GM12878 (cell line): ENCODE measurements around the gene CLPTM1.

ENCODE experiments used
- CTCF ChIP-seq, 3 experiments: IDR thresholded peaks in 2 of 3; conservative IDR thresholded peaks in 1 of 3; 2 replicates each; pipeline ENCODE4 v1.5.1; 2011; ENCODE audit warnings: low read depth in 3 of 3, low read length in 3 of 3, mild to moderate bottlenecking in 3 of 3, control low read depth in 2 of 3, moderate library complexity in 2 of 3, inconsistent platforms in 1 of 3, mixed read lengths in 1 of 3; ENCODE audit not compliant: control insufficient read depth in 2 of 3, insufficient read depth in 1 of 3; ENCODE audit errors: extremely low read depth in 1 of 3
- IRF4 ChIP-seq: IDR thresholded peaks from 2 replicates; pipeline ENCODE4 v1.6.1; 2011; ENCODE audit warnings: low read depth, low read length

- no peak for TF ChIP-seq CTCF (IDR thresholded peaks at IDR 0.05 in 2 of 3, conservative IDR thresholded peaks at IDR 0.05 in 1 of 3; ENCODE audit: control insufficient read depth in 2 of 3, extremely low read depth in 1 of 3, insufficient read depth in 1 of 3, low read depth in 3 of 3, low read length in 3 of 3)
- TF ChIP-seq IRF4, result no peak
Measured at GRCh38 chr19:44998025-44998424, 42.8 kb downstream of the CLPTM1 start.
